Measurements from ENCODE around the gene RGSL1. TPM values are rescaled to one million over a fixed set of nuclear protein-coding genes. Genes with fewer than 3 reads are reported as not detected.
A peak's percentile ranks its signal among the peaks of the same experiment; 100 is the strongest.
"Not testable (repeated sequence)": the region's sequence is repeated elsewhere in the genome, so short reads cannot be mapped to it uniquely, and the experiment has no call there.

RGSL1 gene
- total RNA-seq, 1 donor from 2014 or later = not detected

- no peak for DNase-seq
- no peak for ATAC-seq
- intact Hi-C loops (cut with micrococcal nuclease) = loop anchor here (10.0 kb wide), 2 partner anchors 152 to 342 kb away; partner anchors contain the start of gene NPL
Measured at GRCh38 chr1:182442333-182442732, 7.6 kb upstream of the RGSL1 start.

DNA sequence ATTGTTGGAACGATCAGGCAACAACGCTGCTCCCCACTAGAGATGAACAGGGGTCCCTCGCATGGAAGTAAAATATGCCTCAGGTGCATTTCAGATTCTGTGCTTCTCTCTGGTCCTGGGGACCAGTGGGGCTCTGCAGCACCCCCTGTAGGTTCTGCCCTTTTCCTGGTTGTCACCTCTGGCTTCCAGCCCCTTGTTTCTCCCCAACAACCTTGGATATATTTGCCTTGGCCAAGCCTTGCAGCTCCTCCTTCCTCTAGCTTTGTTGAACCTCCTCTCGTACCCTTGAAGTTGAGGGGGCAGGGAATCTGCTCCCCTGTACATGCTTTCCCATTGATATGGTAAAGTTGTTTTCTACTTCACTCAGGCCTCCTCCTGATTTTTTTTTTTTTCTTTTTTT lies 5.4 kb upstream of the RGSL1 start:
- ATAC-seq (no peak), DNase-seq (no peak)
- intact Hi-C loops (cut with micrococcal nuclease) = loop anchor here (10.0 kb wide), 2 partner anchors 150 to 340 kb away; partner anchors contain the start of gene NPL

DNA sequence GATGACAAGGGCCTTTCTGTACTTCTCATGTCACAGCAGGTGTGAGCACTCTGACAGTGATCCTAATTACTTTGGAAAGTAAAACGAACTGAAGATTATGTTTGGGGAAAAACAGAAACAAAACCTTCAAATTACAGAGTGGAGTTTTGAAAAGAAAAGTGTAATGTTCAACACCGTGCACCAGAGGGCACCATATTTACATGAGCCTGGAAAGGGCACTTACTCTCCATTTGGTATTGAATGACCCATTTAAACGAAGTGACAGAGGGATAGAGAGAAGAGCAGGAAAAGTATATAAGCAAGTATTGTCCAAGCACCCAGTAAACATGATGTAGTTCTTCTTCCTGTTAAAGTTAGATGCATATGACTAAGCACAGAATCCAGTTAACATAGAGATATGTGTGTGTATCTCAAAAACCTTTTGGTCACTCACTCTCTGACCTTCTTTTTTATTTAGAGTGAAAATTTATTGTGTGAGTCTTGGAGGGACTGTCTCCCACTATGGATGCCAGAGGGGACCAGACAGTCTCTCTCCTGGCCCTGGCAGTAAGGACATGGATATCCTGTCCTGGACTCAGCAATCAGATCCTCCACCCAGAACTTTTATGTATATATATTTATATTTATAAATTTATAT lies 3.8 kb upstream of the RGSL1 start:
- ATAC-seq = peak; percentile 46
- DNase-seq = no peak
- intact Hi-C loops (cut with micrococcal nuclease) = loop anchor here (10.0 kb wide), 2 partner anchors 149 to 339 kb away; partner anchors contain the start of gene NPL

GRCh38 chr1:182447124-182447523 lies 2.8 kb upstream of the RGSL1 start:
- not testable (repeated sequence) for DNase-seq, ATAC-seq
- intact Hi-C loops (cut with micrococcal nuclease) = loop anchor here (10.0 kb wide), 2 partner anchors 148 to 338 kb away; partner anchors contain the start of gene NPL

DNA sequence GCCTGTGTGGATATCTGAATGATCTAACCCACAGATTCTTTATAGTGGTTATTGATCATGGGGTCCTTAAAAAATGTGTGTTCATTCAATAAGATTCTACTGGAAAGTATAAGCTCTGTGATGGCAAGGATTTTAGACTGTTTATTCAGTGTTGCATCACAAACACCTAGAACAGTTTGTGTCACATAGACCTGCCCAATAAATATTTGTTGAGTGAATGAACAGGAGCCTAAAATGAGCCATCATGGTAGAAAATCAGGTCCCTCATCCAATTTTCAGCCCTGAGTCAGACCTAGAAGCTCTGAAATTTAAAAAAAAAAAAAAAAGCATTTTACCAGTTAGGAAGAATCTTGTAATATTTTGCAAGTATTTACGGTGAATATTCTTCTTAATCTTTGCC lies 2.3 kb upstream of the RGSL1 start:
- no peak for ATAC-seq
- DNase-seq = no peak
- intact Hi-C loops (cut with micrococcal nuclease) = loop anchor here (10.0 kb wide), 2 partner anchors 147 to 337 kb away; partner anchors contain the start of gene NPL

DNA sequence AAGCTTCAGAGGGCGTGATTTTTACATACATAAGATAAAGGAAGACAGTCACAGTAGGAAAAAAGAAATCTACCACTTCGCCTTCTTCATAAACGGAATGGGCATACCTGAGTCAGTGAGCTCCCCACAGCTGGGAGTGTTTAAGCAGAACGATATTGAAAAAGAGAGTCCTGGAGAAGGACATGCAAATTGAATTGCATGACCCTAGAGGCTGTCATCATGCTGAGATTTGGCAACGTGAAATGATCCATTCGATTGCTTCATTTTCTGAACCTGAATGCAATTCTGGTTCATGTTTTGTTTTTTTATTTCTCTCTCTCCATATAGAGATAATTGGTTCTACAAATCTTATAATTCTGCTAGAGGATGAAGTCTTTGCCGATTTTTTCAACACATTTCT lies 3.7 kb downstream of the RGSL1 start:
- ATAC-seq (no peak), DNase-seq (no peak)
- intact Hi-C loops (cut with micrococcal nuclease) = no loop called here

- no peak for DNase-seq
- ATAC-seq = no peak
- intact Hi-C loops (cut with micrococcal nuclease) = no loop called here
Measured at GRCh38 chr1:182457844-182458243, 7.9 kb downstream of the RGSL1 start.

DNA sequence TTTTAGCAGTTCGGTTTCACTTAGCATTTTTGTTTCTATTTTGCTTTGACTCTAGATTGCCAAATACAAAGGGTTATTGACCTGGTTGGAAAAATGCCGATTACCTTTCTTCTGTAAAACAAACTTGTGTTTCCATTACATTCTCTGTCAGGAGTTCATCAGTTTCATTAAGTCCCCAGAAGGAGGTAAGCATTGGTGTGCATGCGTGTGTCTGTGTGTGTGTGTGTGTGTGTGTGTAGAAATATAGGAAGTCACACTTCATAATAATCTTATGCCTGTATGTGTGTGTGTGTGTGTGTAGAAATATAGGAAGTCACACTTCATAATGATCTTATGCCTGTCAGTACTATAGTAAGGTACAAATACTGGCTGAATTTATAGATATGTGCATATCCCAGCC lies 10.0 kb downstream of the RGSL1 start:
- no peak for DNase-seq
- no peak for ATAC-seq
- intact Hi-C loops (cut with micrococcal nuclease) = no loop called here

DNA sequence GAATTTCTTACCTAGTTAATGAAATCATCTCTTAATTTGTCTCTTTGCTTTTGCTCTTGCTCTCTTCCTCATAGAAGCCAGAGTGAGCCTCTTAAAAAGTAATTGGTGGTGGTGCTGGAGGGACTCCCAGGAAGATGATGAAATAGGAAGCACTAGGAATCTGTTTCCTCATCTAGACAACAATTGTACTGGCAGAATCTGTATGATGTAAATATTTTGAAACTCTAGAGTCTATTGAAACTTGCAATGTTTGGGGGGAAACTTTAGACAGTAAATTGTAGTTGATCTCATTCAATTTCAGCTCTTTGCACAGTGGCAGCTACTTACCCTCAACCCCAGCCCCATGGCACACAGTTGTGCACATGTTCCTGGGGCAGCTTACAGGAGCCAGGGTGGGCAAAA lies 10.6 kb downstream of the RGSL1 start:
- intact Hi-C loops (cut with micrococcal nuclease) = no loop called here
- DNase-seq (no peak), ATAC-seq (no peak)

GRCh38 chr1:182473556-182473955 lies 23.6 kb downstream of the RGSL1 start:
- ATAC-seq (no peak), DNase-seq (no peak)
- intact Hi-C loops (cut with micrococcal nuclease) = no loop called here

DNA sequence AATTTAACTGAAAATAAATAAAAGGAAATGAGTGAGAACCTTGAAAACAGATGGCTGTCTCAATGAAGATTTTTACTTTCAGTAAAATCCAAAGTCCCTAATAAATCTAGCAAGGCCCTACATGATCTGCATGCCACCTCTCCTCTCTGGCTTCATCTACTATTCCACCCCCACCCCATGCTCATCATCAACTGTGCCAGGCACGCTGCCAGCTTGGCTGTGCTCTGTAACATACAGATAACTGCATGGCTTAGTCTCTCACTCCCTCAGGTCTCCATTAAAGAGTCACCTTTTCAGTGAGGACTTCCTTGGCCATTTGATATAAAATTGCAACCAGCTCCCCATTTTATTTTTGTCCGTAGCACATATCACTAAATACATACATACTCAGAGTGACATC lies 26.7 kb downstream of the RGSL1 start:
- intact Hi-C loops (cut with micrococcal nuclease) = no loop called here
- DNase-seq (peak; percentile 80), ATAC-seq (peak; percentile 90)

DNA sequence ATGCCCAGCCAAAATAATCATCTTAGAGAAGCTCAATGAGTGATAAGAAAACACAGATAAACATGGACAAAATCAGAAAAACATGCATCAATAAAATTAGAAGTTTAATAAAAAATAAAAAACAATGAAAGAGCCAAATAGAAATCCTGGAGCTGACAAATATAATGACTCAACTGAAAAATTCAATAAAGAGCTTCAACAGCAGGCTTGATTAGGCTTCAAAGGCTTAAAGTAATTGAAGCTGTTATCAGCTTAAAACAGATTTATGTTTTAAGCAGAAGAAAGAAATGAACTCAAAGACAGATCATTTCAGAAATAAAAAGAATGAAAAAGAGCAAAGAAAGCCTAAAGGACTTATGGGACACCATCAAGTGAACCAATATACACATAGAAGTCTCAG lies 28.3 kb downstream of the RGSL1 start:
- DNase-seq (no peak), ATAC-seq (no peak)
- intact Hi-C loops (cut with micrococcal nuclease) = no loop called here

- DNase-seq (no peak), ATAC-seq (no peak)
- intact Hi-C loops (cut with micrococcal nuclease) = no loop called here
Measured at GRCh38 chr1:182484067-182484466, 34.1 kb downstream of the RGSL1 start.

GRCh38 chr1:182484531-182485257 lies 34.7 kb downstream of the RGSL1 start:
- DNase-seq (no peak), ATAC-seq (no peak)
- intact Hi-C loops (cut with micrococcal nuclease) = no loop called here

DNA sequence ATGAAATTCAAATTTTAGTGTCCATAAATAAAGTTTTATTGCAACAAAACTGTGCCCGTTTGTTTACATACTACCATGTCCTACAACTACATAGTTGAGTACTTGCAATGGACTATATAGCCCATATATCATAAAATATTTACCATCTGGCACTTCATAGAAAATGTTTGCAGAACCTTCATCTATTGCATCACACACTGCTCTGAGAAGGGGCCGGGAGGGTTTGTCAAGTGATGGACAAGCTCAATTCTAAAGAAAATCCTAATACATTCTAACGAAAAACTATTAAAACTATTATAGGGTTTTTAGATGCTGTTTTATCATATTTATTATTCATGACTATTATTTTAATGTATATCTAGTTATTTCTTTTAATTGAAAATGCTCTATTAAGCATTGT lies 35.9 kb downstream of the RGSL1 start:
- intact Hi-C loops (cut with micrococcal nuclease) = no loop called here
- no peak for ATAC-seq
- no peak for DNase-seq

- intact Hi-C loops (cut with micrococcal nuclease) = no loop called here
- no peak for DNase-seq
- ATAC-seq = no peak
Measured at GRCh38 chr1:182488803-182489202, 38.9 kb downstream of the RGSL1 start.

- DNase-seq = no peak
- intact Hi-C loops (cut with micrococcal nuclease) = no loop called here
- ATAC-seq = no peak
Measured at GRCh38 chr1:182493063-182493462, 43.1 kb downstream of the RGSL1 start.

GRCh38 chr1:182495002-182495401 lies 45.1 kb downstream of the RGSL1 start:
- intact Hi-C loops (cut with micrococcal nuclease) = no loop called here
- ATAC-seq (peak; percentile 98), DNase-seq (no peak)

DNA sequence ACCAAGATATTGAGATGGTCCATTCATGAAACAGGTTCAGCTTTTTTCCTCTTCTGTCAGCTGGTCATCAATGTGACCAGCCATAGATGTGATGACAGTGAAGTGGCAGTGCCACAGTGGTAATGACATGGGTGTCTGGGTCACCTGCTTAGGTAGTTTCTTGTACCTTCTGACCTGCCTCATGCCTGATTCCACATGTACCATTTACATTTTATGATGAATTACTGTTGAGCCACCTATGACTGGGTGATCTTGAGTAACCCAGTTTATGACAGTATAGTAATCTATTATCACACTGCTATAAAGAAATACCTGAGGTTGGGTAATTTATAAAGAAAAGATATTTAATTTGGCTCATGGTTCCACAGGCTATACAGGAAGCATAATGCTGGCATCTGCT lies 45.7 kb downstream of the RGSL1 start:
- intact Hi-C loops (cut with micrococcal nuclease) = no loop called here
- ATAC-seq (no peak), DNase-seq (no peak)

DNA sequence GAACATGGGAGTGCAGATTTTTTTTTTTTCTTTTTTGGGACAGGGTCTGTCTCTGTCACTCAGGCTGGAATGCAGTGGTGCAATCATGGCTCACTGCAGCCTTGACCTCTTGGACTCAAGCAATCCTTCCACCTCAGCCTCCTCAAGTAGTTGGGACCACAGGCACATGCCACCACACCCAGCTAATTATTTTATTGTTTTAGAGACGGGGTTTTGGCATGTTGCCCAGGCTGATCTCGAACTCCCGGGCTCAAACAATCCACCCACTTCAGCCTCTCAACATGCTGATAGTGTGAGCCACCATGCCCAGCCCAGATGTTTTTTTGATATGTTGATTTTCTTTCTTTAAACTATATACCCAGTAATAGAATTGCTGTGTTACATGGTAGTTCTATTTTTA lies 57.7 kb downstream of the RGSL1 start:
- peak; percentile 45 for DNase-seq
- ATAC-seq = peak; percentile 69
- intact Hi-C loops (cut with micrococcal nuclease) = no loop called here

GRCh38 chr1:182515556-182515955 lies 65.6 kb downstream of the RGSL1 start:
- DNase-seq (no peak), ATAC-seq (no peak)
- intact Hi-C loops (cut with micrococcal nuclease) = no loop called here

Data from left ventricle myocardium superior (tissue), 1 donor.